BE2C (cell line): ENCODE measurements around the gene NDFIP1.

Experiments used
- DNase-seq: peaks from one replicate; pipeline ENCODE4 v3.0.0-alpha.2; 2020
- H3K27me3 ChIP-seq: fragments of 250-450 bp; sonication (Bioruptor Pico); 2 replicates; pipeline ENCODE4 v1.5.1; 2020; ENCODE audit warnings: mild to moderate bottlenecking
- H3K36me3 ChIP-seq: fragments of 250-450 bp; sonication (Bioruptor Pico); 2 replicates; pipeline ENCODE4 v1.5.1; 2020; ENCODE audit warnings: mild to moderate bottlenecking
- H3K4me1 ChIP-seq: fragments of 250-450 bp; sonication (Bioruptor Pico); 2 replicates; pipeline ENCODE4 v1.5.1; 2020
- H3K4me3 ChIP-seq: 2 replicates; pipeline ENCODE4 v1.5.1; 2011; ENCODE audit warnings: low read depth, low read length
- H3K9me3 ChIP-seq: fragments of 250-450 bp; sonication (Bioruptor Pico); 2 replicates; pipeline ENCODE4 v1.5.1; 2020
- CTCF ChIP-seq: IDR thresholded peaks from 2 replicates; pipeline ENCODE4 v1.5.1; 2012; ENCODE audit warnings: mild to moderate bottlenecking, low read depth, low read length

NDFIP1 gene

GRCh38 chr5:142175039-142175438, 66.5 kb downstream of the NDFIP1 start:
- H3K4me3 ChIP-seq, result no peak overlapping the region
- DNase-seq, result no peak
- H3K27me3 ChIP-seq, result no peaks in the 10 kb centered on the region
- H3K9me3 ChIP-seq, result no peaks in the 10 kb centered on the region
- H3K36me3 ChIP-seq, result no peaks in the 10 kb centered on the region
- no peak for TF ChIP-seq CTCF
- peaks cover 38% of the 10 kb centered on the region for H3K4me1 ChIP-seq

GRCh38 chr5:142175461-142176142, 67.0 kb downstream of the NDFIP1 start:
- H3K4me1 ChIP-seq, result peaks cover 36% of the 10 kb centered on the region
- DNase-seq, result peak; percentile 41
- no peak for TF ChIP-seq CTCF
- H3K9me3 ChIP-seq, result no peaks in the 10 kb centered on the region
- H3K36me3 ChIP-seq, result no peaks in the 10 kb centered on the region
- no peaks in the 10 kb centered on the region for H3K27me3 ChIP-seq
- no peak overlapping the region for H3K4me3 ChIP-seq

GRCh38 chr5:142176255-142176654, 67.7 kb downstream of the NDFIP1 start:
- no peak for TF ChIP-seq CTCF
- Histone ChIP-seq H3K9me3 (no peaks in the 10 kb centered on the region), H3K4me3 (no peak overlapping the region), H3K27me3 (no peaks in the 10 kb centered on the region), H3K4me1 (peaks cover 36% of the 10 kb centered on the region), H3K36me3 (no peaks in the 10 kb centered on the region)
- DNase-seq, result no peak

GRCh38 chr5:142178651-142179050, 70.1 kb downstream of the NDFIP1 start:
- H3K36me3 ChIP-seq, result no peaks in the 10 kb centered on the region
- no peak for TF ChIP-seq CTCF
- no peaks in the 10 kb centered on the region for H3K9me3 ChIP-seq
- no peak overlapping the region for H3K4me3 ChIP-seq
- DNase-seq, result no peak
- no peaks in the 10 kb centered on the region for H3K27me3 ChIP-seq
- peaks cover 56% of the 10 kb centered on the region for H3K4me1 ChIP-seq

- TF ChIP-seq CTCF, result no peak
- Histone ChIP-seq H3K4me1 (peaks cover 60% of the 10 kb centered on the region), H3K36me3 (no peaks in the 10 kb centered on the region)
These were observed 71.3 kb downstream of the NDFIP1 start for GRCh38 chr5:142179776-142180387.

GRCh38 chr5:142181096-142181495, 72.5 kb downstream of the NDFIP1 start:
- H3K4me3 ChIP-seq, result no peak overlapping the region

More at GRCh38 chr5:142179776-142180387, 71.3 kb downstream of the NDFIP1 start:
- no peak overlapping the region for H3K4me3 ChIP-seq
- no peaks in the 10 kb centered on the region for H3K27me3 ChIP-seq
- DNase-seq, result peak; percentile 95
- no peaks in the 10 kb centered on the region for H3K9me3 ChIP-seq

More at GRCh38 chr5:142181096-142181495, 72.5 kb downstream of the NDFIP1 start:
- TF ChIP-seq CTCF, result no peak
- peak; percentile 57 for DNase-seq
- Histone ChIP-seq H3K4me1 (peaks cover 60% of the 10 kb centered on the region), H3K27me3 (no peaks in the 10 kb centered on the region), H3K36me3 (no peaks in the 10 kb centered on the region), H3K9me3 (no peaks in the 10 kb centered on the region)
